ENCODE data around the gene PARG.
"Not testable (repeated sequence)": the region's sequence is repeated elsewhere in the genome, so short reads cannot be mapped to it uniquely, and the experiment has no call there.

- not testable (repeated sequence) for TF ChIP-seq EZH2phosphoT487 (conservative IDR thresholded peaks at IDR 0.05; ENCODE audit: low read length)
- TF ChIP-seq, protein P1, sequence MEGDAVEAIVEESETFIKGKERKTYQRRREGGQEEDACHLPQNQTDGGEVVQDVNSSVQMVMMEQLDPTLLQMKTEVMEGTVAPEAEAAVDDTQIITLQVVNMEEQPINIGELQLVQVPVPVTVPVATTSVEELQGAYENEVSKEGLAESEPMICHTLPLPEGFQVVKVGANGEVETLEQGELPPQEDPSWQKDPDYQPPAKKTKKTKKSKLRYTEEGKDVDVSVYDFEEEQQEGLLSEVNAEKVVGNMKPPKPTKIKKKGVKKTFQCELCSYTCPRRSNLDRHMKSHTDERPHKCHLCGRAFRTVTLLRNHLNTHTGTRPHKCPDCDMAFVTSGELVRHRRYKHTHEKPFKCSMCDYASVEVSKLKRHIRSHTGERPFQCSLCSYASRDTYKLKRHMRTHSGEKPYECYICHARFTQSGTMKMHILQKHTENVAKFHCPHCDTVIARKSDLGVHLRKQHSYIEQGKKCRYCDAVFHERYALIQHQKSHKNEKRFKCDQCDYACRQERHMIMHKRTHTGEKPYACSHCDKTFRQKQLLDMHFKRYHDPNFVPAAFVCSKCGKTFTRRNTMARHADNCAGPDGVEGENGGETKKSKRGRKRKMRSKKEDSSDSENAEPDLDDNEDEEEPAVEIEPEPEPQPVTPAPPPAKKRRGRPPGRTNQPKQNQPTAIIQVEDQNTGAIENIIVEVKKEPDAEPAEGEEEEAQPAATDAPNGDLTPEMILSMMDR (IDR thresholded peaks at IDR 0.05; ENCODE audit: insufficient read depth, low read length, poor library complexity, severe bottlenecking), result not testable (repeated sequence)
Observed at GRCh38 chr10:49972094-49972493, 30.3 kb upstream of the PARG start.
